Panc1 (cell line): Measurements from ENCODE around the gene CGB2. TPM values are rescaled to one million over a fixed set of nuclear protein-coding genes. Genes with fewer than 3 reads are reported as not detected.

Experiments used
- ATAC-seq: fragments of 200-7000 bp; cut with Tn5 transposase; 2 replicates; pipeline ENCODE4 v1.9.1; 2020; ENCODE audit warnings: mild to moderate bottlenecking, moderate library complexity
- BruUV-seq: library from RNA; stranded (reverse); fragments of 400-500 nt; replicated peaks from 2 replicates; lab custom pipeline; 2021; lab: Mats Ljungman, UMichigan
- CTCF ChIA-PET: fragments of 300-600 bp; sonication (Branson Sonifier 250); formaldehyde crosslinking; loops from one replicate; lab custom pipeline; 2022; ENCODE audit warnings: antibody characterized with exemption; lab: Charles Lee
- POLR2A ChIA-PET: fragments of 300-600 bp; sonication (Branson Sonifier 250); formaldehyde crosslinking; loops from one replicate; lab custom pipeline; 2022; ENCODE audit warnings: antibody characterized with exemption; lab: Charles Lee
- DNase-seq: peaks from one replicate; pipeline ENCODE4 v3.0.0-alpha.2; 2010; ENCODE audit warnings: low read depth, low spot score
- H3K27ac ChIP-seq: 2 replicates; pipeline ENCODE4 v1.5.1; 2011; ENCODE audit warnings: mild to moderate bottlenecking, low read length, inconsistent platforms
- H3K27me3 ChIP-seq: fragments of 200-500 bp; sonication (Bioruptor generic); 2 replicates; pipeline ENCODE4 v1.6.0; 2014; ENCODE audit warnings: low read length, inconsistent platforms; ENCODE audit not compliant: control insufficient read depth, insufficient read depth
- H3K36me3 ChIP-seq: fragments of 200-500 bp; sonication (Bioruptor generic); 2 replicates; pipeline ENCODE4 v1.5.1; 2014; ENCODE audit warnings: inconsistent platforms, mild to moderate bottlenecking, low read length, moderate library complexity; ENCODE audit not compliant: control insufficient read depth, insufficient read depth
- H3K4me1 ChIP-seq: 2 replicates; pipeline ENCODE4 v1.5.1; 2011; ENCODE audit warnings: inconsistent platforms, mild to moderate bottlenecking, low read length, moderate library complexity; ENCODE audit not compliant: control insufficient read depth, insufficient read depth
- H3K4me3 ChIP-seq, 2 experiments: 2 replicates each; pipeline ENCODE4 v1.5.1; 2011 to 2012; ENCODE audit warnings: low read depth in 2 of 2, low read length in 2 of 2, mild to moderate bottlenecking in 2 of 2, inconsistent platforms in 1 of 2, moderate library complexity in 1 of 2
- H3K9me3 ChIP-seq: fragments of 200-500 bp; sonication (Bioruptor generic); 2 replicates; pipeline ENCODE4 v1.5.1; 2014; ENCODE audit warnings: low read depth, mild to moderate bottlenecking, inconsistent platforms, low read length, moderate library complexity; ENCODE audit not compliant: control insufficient read depth, insufficient read depth
- POLR2AphosphoS5 ChIP-seq: IDR thresholded peaks from 2 replicates; pipeline ENCODE4 v1.6.1; 2012; ENCODE audit warnings: mild to moderate bottlenecking, low read depth, low read length, moderate library complexity
- REST ChIP-seq, 2 experiments: IDR thresholded peaks; 2 replicates each; pipeline ENCODE4 v1.6.1; 2011 to 2012; ENCODE audit warnings: low read depth in 2 of 2, control low read depth in 1 of 2, low read length in 1 of 2, mild to moderate bottlenecking in 1 of 2, moderate library complexity in 1 of 2; ENCODE audit not compliant: insufficient read depth in 1 of 2
- SIN3A ChIP-seq: IDR thresholded peaks from 2 replicates; pipeline ENCODE4 v1.6.1; 2012; ENCODE audit warnings: low read depth, mild to moderate bottlenecking, low read length, moderate library complexity, borderline replicate concordance; ENCODE audit not compliant: insufficient read depth
- TCF7L2 ChIP-seq: IDR thresholded peaks from 2 replicates; pipeline ENCODE4 v1.6.1; 2011; ENCODE audit warnings: mild to moderate bottlenecking, low read depth, low read length, inconsistent platforms
- in situ Hi-C: cut with HindIII; loops from 2 replicates; pipeline ENCODE4 v1.10.0; 2016; ENCODE audit warnings: low sequenced_read_pairs, low pct_unique_long_range_greater_than_20kb
- intact Hi-C: fragments of 100-400 bp; cut with micrococcal nuclease; formaldehyde crosslinking; loops from one replicate; pipeline ENCODE4 v1.10.0; 2022; ENCODE audit not compliant: unreplicated experiment
- total RNA-seq: library from RNA; stranded (reverse); gene quantifications from one replicate; pipeline ENCODE4 v1.2.1, GENCODE V29; 2021; ENCODE audit not compliant: unreplicated experiment
- TF ChIP-seq, protein P1 (sequence below): fragments of 450-650 bp; IDR thresholded peaks from 2 replicates; pipeline ENCODE4 v1.5.1; 2017; ENCODE audit warnings: mild to moderate bottlenecking

Gene CGB2
- total RNA-seq, 1 experiment from 2014 or later, result not detected

DNA sequence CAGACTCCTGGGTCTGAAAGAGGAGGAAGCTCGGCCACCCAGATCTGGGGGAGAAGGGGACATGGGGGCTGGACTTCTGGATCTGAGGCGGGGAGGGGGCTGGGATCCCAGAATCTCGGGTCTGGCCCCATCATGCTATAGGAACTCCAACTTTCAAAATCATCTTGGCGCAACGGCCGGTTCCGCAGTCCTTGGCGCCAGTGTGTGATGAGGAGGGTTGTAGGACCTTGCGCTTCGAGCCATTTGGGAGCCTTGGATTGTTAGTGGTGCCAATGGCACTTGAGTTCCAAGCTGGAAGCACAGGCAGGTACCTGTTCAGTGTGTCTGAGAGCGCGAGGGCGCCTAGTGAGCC lies 37.7 kb upstream of the CGB2 start:
- ChIA-PET CTCF (interaction anchor here (0.9 to 1.5 kb wide), 2 partner anchors 17 to 24 kb away, joined by 4 to 11 read pairs; no protein-coding TSS in a partner anchor), POLR2A (interaction anchor here (0.6 kb wide), 4 partner anchors 28 to 355 kb away, joined by 3 to 7 read pairs (median 5); no protein-coding TSS in a partner anchor)
- H3K36me3 ChIP-seq, result peaks cover 8% of the 10 kb centered on the region; the same call in 1 of the 2 replicates
- no peak for ATAC-seq
- in situ Hi-C loops (no loop called here), intact Hi-C loops (no loop called here)
- no peaks in the 10 kb centered on the region for H3K4me1 ChIP-seq
- no peaks in the 10 kb centered on the region for H3K27me3 ChIP-seq
- no peaks in the 10 kb centered on the region for H3K9me3 ChIP-seq
- no TSS peak for BruUV-seq
- DNase-seq, result no peak
- H3K4me3 ChIP-seq, result peak overlapping the region; percentile 79 to 96
- TF ChIP-seq SIN3A (no peak), POLR2AphosphoS5 (no peak), REST (IDR thresholded peaks at IDR 0.05; ENCODE audit: insufficient read depth in 1 of 2, low read depth in 2 of 2, low read length in 1 of 2) (no peak), TCF7L2 (no peak)
- TF ChIP-seq, protein P1, sequence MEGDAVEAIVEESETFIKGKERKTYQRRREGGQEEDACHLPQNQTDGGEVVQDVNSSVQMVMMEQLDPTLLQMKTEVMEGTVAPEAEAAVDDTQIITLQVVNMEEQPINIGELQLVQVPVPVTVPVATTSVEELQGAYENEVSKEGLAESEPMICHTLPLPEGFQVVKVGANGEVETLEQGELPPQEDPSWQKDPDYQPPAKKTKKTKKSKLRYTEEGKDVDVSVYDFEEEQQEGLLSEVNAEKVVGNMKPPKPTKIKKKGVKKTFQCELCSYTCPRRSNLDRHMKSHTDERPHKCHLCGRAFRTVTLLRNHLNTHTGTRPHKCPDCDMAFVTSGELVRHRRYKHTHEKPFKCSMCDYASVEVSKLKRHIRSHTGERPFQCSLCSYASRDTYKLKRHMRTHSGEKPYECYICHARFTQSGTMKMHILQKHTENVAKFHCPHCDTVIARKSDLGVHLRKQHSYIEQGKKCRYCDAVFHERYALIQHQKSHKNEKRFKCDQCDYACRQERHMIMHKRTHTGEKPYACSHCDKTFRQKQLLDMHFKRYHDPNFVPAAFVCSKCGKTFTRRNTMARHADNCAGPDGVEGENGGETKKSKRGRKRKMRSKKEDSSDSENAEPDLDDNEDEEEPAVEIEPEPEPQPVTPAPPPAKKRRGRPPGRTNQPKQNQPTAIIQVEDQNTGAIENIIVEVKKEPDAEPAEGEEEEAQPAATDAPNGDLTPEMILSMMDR, result no peak
- peak overlapping the region; percentile 95 for H3K27ac ChIP-seq

DNA sequence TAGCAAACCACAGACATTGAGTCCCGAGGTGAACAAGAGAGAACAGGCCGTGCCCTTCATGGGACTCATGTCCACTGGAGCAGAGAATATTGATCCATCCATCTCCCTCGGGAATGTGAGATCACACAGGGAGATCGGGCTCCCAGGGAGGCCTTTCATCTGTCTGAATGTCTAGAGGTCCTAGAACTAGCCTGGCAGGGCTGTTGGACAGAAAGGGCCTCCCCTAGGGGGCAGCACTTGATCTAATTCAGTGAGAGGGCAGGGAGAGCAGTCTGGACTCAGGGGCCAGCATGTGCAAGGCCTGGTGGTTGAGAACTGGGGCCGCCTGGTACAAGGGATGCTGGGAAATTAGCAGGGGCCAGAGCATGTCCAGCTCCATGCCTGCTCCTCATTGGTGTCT lies 33.7 kb upstream of the CGB2 start:
- DNase-seq (no peak), ATAC-seq (no peak)
- no peak overlapping the region for H3K27ac ChIP-seq
- TF ChIP-seq, protein P1, result peak; percentile 73
- TF ChIP-seq TCF7L2, result no peak
- H3K9me3 ChIP-seq, result no peaks in the 10 kb centered on the region
- no peaks in the 10 kb centered on the region for H3K27me3 ChIP-seq
- no peaks in the 10 kb centered on the region for H3K4me1 ChIP-seq
- peaks cover 4% of the 10 kb centered on the region for H3K36me3 ChIP-seq
- POLR2A ChIA-PET, result interaction anchor here (0.7 kb wide), 1 partner anchor 275 kb away, joined by 8 read pairs; no protein-coding TSS in a partner anchor
- CTCF ChIA-PET, result interaction anchor here (0.6 to 0.7 kb wide), 4 partner anchors 14 to 197 kb away, joined by 3 to 9 read pairs (median 4); partner anchors contain the start of gene CGB7
- in situ Hi-C loops, result no loop called here
- H3K4me3 ChIP-seq, result no peak overlapping the region
- intact Hi-C loops, result no loop called here
- no TSS peak for BruUV-seq
